Measurements from ENCODE around the gene CILP2. TPM values are rescaled to one million over a fixed set of nuclear protein-coding genes. Genes with fewer than 3 reads are reported as not detected.
A peak's percentile ranks its signal among the peaks of the same experiment; 100 is the strongest.

Gene CILP2
- total RNA-seq, 2 experiments from 2014 or later = 0.25 TPM; not detected in 1

DNA sequence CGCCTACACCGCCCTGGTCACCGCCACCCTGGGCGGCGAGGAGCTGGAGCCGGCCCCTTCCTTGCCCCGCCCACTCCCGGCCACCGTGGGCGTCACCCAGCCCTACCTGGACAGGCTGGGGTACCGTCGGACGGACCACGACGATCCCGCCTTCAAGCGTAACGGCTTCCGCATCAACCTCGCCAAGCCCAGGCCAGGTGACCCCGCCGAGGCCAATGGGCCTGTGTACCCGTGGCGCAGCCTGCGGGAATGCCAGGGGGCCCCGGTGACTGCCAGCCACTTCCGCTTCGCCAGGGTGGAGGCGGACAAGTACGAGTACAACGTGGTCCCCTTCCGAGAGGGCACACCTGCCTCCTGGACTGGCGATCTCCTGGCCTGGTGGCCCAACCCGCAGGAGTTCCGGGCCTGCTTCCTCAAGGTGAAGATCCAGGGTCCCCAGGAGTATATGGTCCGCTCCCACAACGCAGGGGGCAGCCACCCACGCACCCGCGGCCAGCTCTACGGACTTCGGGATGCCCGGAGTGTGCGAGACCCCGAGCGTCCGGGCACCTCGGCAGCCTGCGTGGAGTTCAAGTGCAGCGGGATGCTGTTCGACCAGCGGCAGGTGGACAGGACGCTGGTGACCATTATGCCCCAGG lies 7.0 kb downstream of the CILP2 start:
- ChIA-PET CTCF (interaction anchor here (0.7 to 1.9 kb wide), 2 partner anchors 9 to 13 kb away, joined by 3 to 7 read pairs; no protein-coding TSS in a partner anchor), POLR2A (no interaction called here)
- Mint-ChIP-seq H3K27ac (no peak overlapping the region), H3K4me3 (no peak overlapping the region), H3K36me3 (ENCODE audit: low read depth) (no peaks in the 10 kb centered on the region), H3K9me3 (no peaks in the 10 kb centered on the region), H3K4me1 (peaks cover 16% of the 10 kb centered on the region), H3K27me3 (peaks cover 6% of the 10 kb centered on the region)
- DNase-seq = no peak

DNA sequence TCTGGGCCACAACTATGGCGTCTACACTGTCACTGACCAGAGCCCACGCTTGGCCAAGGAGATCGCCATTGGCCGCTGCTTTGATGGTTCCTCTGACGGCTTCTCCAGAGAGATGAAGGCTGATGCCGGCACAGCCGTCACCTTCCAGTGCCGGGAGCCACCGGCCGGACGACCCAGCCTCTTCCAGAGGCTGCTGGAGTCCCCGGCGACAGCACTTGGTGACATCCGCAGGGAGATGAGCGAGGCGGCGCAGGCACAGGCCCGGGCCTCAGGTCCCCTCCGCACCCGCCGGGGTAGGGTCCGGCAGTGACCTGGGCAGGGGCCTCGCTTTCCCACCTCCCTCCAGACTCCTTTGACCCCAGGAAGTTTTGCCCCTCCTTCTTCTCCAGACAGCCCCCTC lies 7.6 kb downstream of the CILP2 start:
- no peak overlapping the region for H3K4me3 Mint-ChIP-seq
- POLR2A ChIA-PET = no interaction called here
- H3K9me3 Mint-ChIP-seq = no peaks in the 10 kb centered on the region
- H3K27ac Mint-ChIP-seq = no peak overlapping the region
- H3K4me1 Mint-ChIP-seq = peaks cover 13% of the 10 kb centered on the region
- DNase-seq = no peak
- no peaks in the 10 kb centered on the region for H3K36me3 Mint-ChIP-seq (ENCODE audit: low read depth)
- H3K27me3 Mint-ChIP-seq = peaks cover 4% of the 10 kb centered on the region
- CTCF ChIA-PET = interaction anchor here (0.5 to 0.7 kb wide), 2 partner anchors 9 to 356 kb away, joined by 3 to 5 read pairs; no protein-coding TSS in a partner anchor

DNA sequence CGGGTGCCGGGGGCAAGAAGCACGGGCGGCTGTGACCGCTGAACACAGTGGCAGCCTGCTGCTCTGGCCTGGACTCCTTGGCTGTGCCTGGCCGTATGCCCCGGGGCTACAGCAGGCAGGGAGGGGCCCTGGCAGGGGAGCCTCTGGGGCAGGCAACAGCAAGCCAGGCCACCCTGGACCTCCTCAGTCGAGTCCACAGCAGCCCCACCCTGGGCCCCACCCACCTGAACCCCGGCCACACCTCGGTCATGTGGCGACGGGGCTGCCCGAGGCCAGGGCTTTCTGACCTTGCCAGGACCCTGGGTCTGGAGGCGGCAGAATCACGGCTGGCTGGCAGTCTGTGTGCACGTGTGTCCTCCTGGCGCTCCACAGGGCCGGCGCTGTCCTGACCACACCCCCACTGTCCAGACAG lies 8.7 kb downstream of the CILP2 start:
- H3K36me3 Mint-ChIP-seq (ENCODE audit: low read depth) = no peaks in the 10 kb centered on the region
- H3K27ac Mint-ChIP-seq = no peak overlapping the region
- CTCF ChIA-PET = interaction anchor here (1.3 to 1.4 kb wide), 2 partner anchors 8 to 15 kb away, joined by 3 to 4 read pairs; no protein-coding TSS in a partner anchor
- H3K4me1 Mint-ChIP-seq = peaks cover 8% of the 10 kb centered on the region
- peaks cover 3% of the 10 kb centered on the region for H3K27me3 Mint-ChIP-seq
- H3K4me3 Mint-ChIP-seq = no peak overlapping the region
- POLR2A ChIA-PET = no interaction called here
- no peaks in the 10 kb centered on the region for H3K9me3 Mint-ChIP-seq
- DNase-seq = no peak

DNA sequence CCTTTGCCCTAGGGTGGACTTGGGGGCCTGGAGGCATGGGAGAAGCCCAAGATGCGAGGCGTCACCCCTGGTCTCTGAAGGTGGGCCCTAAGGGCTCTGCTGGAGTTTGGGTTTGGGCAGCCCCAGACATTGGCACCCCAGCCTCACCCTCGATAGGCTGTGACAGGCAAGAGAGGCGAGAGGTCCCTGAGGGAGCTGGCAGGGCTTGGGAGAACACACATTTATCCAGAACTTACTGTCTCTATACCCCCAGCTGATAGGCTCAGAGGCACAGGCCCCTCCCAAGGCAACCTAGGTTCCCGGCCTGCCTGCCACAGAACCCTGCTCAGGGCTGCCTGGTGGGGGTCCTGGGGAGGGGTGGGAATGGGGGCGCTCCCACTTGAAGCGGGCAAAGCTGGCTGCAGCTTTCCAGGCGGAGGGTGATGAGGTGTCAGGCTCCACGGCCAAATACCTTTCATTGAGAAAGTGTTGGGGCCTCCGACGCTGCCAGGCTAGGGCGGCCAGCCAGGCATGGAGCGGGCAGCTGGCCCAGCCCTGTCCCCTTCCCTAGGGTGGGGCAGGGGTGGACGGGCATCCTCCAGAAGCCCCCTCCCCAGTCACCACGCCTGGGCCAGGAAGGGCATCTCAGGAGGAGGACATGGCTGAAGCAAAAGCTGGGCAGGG lies 9.7 kb downstream of the CILP2 start:
- no peak overlapping the region for H3K27ac Mint-ChIP-seq
- ChIA-PET CTCF (interaction anchor here (1.3 to 2.1 kb wide), 3 partner anchors 9 to 96 kb away, joined by 3 to 5 read pairs (median 4); partner anchors contain the start of gene GMIP), POLR2A (no interaction called here)
- no peak overlapping the region for H3K4me3 Mint-ChIP-seq
- DNase-seq = no peak
- H3K27me3 Mint-ChIP-seq = peaks cover 3% of the 10 kb centered on the region
- H3K9me3 Mint-ChIP-seq = no peaks in the 10 kb centered on the region
- H3K4me1 Mint-ChIP-seq = no peaks in the 10 kb centered on the region
- H3K36me3 Mint-ChIP-seq (ENCODE audit: low read depth) = no peaks in the 10 kb centered on the region

DNA sequence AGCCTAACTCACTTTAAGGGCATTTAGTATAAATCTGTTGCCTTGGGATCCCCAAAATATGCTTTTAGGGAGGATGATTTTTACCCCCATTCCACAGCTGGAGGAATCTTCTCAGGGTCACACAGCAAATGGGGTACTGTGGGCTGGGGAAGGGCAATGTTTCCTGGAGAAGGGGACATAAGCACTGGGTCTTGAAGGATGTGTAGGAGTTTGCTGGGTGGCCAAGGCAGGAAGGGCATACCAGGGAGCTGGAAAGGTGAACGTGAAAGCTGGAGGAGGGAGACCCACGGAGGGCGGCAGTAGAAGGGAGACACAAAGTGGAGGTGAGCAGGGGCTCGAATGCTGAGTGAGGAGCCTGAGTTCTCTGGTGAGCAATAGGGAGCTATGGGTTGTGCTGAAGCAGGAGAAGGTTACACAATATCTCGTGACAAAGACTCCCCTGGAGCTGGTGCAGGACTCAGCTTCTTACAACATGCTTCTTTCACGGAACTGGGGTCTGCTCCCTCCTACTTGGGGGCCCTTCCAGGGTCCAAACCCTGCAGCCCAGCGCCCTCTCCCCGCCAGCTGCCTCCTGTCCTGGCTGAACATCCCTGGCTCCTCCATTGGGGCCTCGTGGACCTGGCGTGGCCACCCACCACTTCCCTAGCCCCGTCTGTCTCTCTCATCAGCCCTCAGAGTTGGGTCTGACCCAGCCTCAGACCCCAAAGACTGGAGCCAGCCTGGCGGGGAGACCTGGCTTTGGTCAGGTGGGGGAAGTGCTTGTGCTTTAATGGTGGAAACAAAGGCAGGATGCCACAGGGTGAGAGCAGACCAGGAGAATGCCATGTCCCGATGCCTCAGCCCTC lies 11.1 kb downstream of the CILP2 start:
- H3K36me3 Mint-ChIP-seq (ENCODE audit: low read depth) = no peaks in the 10 kb centered on the region
- H3K4me1 Mint-ChIP-seq = no peaks in the 10 kb centered on the region
- DNase-seq = no peak
- CTCF ChIA-PET = interaction anchor here (0.9 to 2.1 kb wide), 2 partner anchors 8 to 95 kb away, joined by 3 to 5 read pairs; partner anchors contain the start of gene GMIP
- H3K9me3 Mint-ChIP-seq = no peaks in the 10 kb centered on the region
- POLR2A ChIA-PET = no interaction called here
- H3K4me3 Mint-ChIP-seq = no peak overlapping the region
- H3K27me3 Mint-ChIP-seq = peaks cover 3% of the 10 kb centered on the region
- H3K27ac Mint-ChIP-seq = no peak overlapping the region

DNA sequence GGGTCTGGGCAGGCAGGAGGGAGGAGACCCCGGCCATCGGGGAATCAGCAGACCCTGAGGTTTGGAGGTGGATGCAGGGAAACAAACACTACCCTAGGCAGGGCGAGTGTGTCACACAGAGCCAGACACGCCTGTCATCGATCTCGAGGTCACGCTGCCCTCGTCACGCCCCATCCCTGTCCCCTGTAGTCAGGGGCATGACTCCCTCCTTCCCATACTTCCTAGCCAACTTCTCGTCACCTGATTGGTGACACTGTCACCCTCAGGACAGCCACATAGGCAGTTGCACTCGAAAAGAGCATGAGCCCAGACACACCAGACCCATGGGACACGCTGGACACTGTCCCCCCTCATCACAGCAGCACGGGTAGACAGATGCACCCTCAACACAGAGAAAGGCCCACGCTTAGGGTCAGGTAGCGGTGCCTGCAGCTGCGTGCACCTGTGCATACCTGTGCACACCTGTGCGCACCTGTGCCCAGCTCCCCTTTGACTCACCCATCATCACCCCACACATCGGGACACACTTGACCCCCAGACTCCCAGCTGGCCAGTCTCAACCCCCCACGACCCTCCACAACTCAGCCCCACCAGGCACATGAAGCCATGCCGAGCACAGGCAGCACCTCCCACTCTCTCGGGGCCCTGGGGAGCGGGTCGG lies 11.9 kb downstream of the CILP2 start:
- no peaks in the 10 kb centered on the region for H3K36me3 Mint-ChIP-seq (ENCODE audit: low read depth)
- peaks cover 3% of the 10 kb centered on the region for H3K27me3 Mint-ChIP-seq
- ChIA-PET CTCF (interaction anchor here (0.6 kb wide), 1 partner anchor 203 kb away, joined by 3 read pairs; no protein-coding TSS in a partner anchor), POLR2A (no interaction called here)
- H3K4me3 Mint-ChIP-seq = no peak overlapping the region
- DNase-seq = no peak
- H3K4me1 Mint-ChIP-seq = peaks cover 3% of the 10 kb centered on the region
- H3K27ac Mint-ChIP-seq = no peak overlapping the region
- H3K9me3 Mint-ChIP-seq = no peaks in the 10 kb centered on the region

DNA sequence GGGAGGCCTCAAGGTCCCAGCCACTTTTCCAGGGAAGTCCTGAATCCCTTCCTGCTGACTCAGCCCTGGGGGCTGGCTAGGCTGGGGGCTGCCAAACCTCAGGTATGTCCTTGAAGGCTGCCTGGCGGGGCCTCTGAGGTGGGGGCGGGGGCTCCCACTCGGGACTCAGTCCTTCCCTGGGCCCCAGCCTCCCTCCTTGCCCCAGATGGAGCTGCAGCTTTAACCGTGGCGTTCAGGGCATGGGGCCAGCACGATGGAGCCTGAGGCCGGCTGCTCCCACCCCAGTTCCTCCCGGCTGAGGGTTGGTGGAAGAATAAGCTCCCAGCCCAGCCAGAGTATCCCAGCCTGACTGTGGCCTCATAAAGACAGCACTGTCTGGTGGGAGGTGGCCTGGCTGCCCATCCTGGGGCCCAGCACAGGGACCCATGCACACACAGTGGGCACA lies 12.4 kb downstream of the CILP2 start:
- H3K36me3 Mint-ChIP-seq (ENCODE audit: low read depth) = no peaks in the 10 kb centered on the region
- H3K27me3 Mint-ChIP-seq = peaks cover 3% of the 10 kb centered on the region
- DNase-seq = no peak
- H3K9me3 Mint-ChIP-seq = no peaks in the 10 kb centered on the region
- peaks cover 3% of the 10 kb centered on the region for H3K4me1 Mint-ChIP-seq
- no peak overlapping the region for H3K27ac Mint-ChIP-seq
- H3K4me3 Mint-ChIP-seq = no peak overlapping the region
- POLR2A ChIA-PET = no interaction called here
- CTCF ChIA-PET = interaction anchor here (0.5 to 1.5 kb wide), 4 partner anchors 10 to 204 kb away, joined by 3 to 12 read pairs (median 4); no protein-coding TSS in a partner anchor

DNA sequence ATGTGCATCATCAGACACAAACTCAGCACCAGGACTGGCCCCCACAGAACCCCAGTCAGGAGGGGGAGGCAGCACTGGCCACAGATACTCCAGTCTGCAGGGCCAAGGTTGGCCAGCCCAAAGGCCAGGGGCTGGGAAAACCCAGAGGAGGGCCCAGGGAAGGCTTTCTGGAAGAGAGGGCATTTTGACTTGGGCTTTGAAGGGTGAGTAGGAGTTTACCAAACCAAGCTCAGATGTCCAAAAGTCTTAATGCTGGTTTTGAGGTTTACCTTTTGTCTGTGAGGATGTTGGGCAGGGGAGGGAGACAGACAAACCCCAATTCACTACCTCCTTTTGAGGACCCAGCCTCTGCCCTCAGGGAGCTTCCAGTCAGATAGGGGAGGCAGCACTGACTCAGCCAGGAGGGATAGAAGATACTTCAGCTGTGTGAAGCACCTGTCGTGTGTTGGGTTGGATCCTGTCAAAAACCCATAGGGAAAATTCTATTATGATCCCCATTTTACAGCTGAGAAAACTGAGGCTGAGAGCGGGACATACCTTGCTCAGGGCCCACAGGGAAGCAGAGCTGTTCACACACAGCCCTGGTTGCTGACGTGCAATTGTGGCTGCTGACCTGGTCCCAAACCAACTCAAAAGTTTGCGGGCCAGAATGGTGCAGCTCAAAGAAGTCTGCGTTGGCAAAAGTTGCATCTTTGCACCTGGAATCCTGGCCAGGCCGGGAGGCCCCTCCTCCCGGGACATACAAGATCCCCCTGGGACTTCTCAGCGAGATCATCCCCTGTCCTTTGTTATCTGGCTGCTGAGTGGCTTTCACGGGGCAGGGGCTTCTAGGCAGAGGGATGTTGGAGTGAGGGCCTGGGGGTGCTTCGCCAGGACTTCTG lies 13.1 kb downstream of the CILP2 start:
- DNase-seq = no peak
- no peaks in the 10 kb centered on the region for H3K9me3 Mint-ChIP-seq
- H3K4me1 Mint-ChIP-seq = peaks cover 3% of the 10 kb centered on the region
- ChIA-PET CTCF (interaction anchor here (0.5 to 2.0 kb wide), 9 partner anchors 10 to 99 kb away, joined by 3 to 12 read pairs (median 5); partner anchors contain the start of gene GMIP), POLR2A (no interaction called here)
- H3K36me3 Mint-ChIP-seq (ENCODE audit: low read depth) = no peaks in the 10 kb centered on the region
- peaks cover 3% of the 10 kb centered on the region for H3K27me3 Mint-ChIP-seq
- no peak overlapping the region for H3K4me3 Mint-ChIP-seq
- peak overlapping the region; percentile 62 for H3K27ac Mint-ChIP-seq

DNA sequence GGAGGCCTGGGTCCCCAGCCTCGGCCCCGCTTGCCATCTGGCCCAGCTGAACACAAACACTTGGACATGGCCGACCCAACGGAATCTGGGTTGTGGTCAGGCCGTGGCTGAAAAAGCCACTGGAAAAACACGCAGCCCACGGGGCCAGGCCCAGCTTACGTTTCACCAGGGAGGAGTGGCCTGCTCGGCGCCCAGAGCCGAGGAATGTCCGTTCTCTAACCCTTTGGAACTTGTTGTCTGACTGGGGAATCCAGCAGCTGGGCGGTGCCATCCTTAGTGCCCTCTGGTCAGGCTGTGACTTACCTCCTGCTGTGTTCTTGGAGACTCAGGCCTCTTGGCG lies 13.8 kb downstream of the CILP2 start:
- Mint-ChIP-seq H3K27me3 (peaks cover 3% of the 10 kb centered on the region), H3K27ac (no peak overlapping the region), H3K9me3 (no peaks in the 10 kb centered on the region), H3K4me1 (peaks cover 3% of the 10 kb centered on the region), H3K36me3 (ENCODE audit: low read depth) (no peaks in the 10 kb centered on the region), H3K4me3 (no peak overlapping the region)
- no peak for DNase-seq
- ChIA-PET POLR2A (no interaction called here), CTCF (interaction anchor here (0.7 to 2.0 kb wide), 8 partner anchors 20 to 99 kb away, joined by 3 to 12 read pairs (median 4); partner anchors contain the start of gene GMIP)

DNA sequence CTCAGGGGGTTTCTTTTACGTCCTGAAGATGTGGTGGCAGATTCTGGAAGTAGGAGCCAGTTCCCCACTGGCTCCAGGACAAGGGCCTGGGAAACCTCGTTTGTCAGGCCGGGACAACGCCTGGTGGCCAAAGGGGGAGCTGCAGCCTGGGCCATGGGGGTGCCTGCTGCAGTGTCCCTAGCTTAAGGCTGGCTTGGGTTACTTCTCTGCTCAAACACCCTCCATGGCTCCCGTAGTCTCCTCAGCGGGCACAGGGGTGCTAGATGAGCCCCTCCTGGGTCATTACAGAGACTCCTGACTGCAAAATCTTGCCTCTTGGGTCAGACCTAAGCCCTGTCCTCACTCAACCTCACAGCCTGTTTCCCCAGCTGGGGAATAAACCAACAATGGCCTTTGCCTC lies 14.7 kb downstream of the CILP2 start:
- Mint-ChIP-seq H3K4me1 (peaks cover 3% of the 10 kb centered on the region), H3K4me3 (no peak overlapping the region), H3K27me3 (peaks cover 3% of the 10 kb centered on the region), H3K27ac (no peak overlapping the region), H3K9me3 (no peaks in the 10 kb centered on the region), H3K36me3 (ENCODE audit: low read depth) (no peaks in the 10 kb centered on the region)
- CTCF ChIA-PET = interaction anchor here (0.6 to 4.6 kb wide), 11 partner anchors 10 to 402 kb away, joined by 3 to 19 read pairs (median 3); no protein-coding TSS in a partner anchor
- POLR2A ChIA-PET = interaction anchor here (0.6 kb wide), 1 partner anchor 54 kb away, joined by 4 read pairs; no protein-coding TSS in a partner anchor
- DNase-seq = no peak

DNA sequence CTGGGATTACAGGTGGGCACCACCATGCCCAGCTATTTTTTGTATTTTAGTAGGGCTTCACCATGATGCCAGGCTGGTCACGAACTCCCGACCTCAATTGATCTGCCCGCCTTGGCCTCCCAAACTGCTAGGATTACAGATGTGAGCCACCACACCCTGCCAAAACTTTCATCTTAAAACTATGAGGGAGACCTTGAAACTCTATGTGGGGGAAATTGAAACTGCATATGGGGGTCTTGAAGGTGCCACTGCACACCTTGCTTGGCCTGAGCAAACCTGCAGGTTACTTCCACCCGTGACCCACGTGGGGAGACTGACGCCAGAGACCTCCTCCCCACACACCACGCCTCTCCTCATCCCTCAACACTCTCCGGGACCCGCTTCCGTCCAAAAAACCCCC lies 15.6 kb downstream of the CILP2 start:
- H3K9me3 Mint-ChIP-seq = no peaks in the 10 kb centered on the region
- POLR2A ChIA-PET = no interaction called here
- H3K36me3 Mint-ChIP-seq (ENCODE audit: low read depth) = peaks cover 4% of the 10 kb centered on the region
- peaks cover 4% of the 10 kb centered on the region for H3K4me1 Mint-ChIP-seq
- CTCF ChIA-PET = interaction anchor here (0.8 to 4.6 kb wide), 17 partner anchors 8 to 235 kb away, joined by 3 to 19 read pairs (median 4); partner anchors contain the start of gene NDUFA13
- DNase-seq = no peak
- peaks cover 3% of the 10 kb centered on the region for H3K27me3 Mint-ChIP-seq
- H3K27ac Mint-ChIP-seq = no peak overlapping the region
- H3K4me3 Mint-ChIP-seq = no peak overlapping the region
